Neural crest cell (in vitro differentiated cells): ENCODE measurements around the gene SHMT1. TPM values are rescaled to one million over a fixed set of nuclear protein-coding genes. Genes with fewer than 3 reads are reported as not detected.

Experiments
- DNase-seq: peaks from one replicate; pipeline ENCODE4 v3.0.0; 2021; ENCODE audit warnings: low read depth, mixed read lengths, low spot score
- H3K27ac Mint-ChIP-seq: one replicate; pipeline ENCODE4 v1.8.0; 2021; ENCODE audit warnings: mild to moderate bottlenecking, mixed read lengths; ENCODE audit not compliant: unreplicated experiment
- H3K27me3 Mint-ChIP-seq: 2 replicates; pipeline ENCODE4 v1.8.0; 2021; ENCODE audit warnings: low read depth, mild to moderate bottlenecking, mixed read lengths
- H3K36me3 Mint-ChIP-seq: 2 replicates; pipeline ENCODE4 v1.8.0; 2021; ENCODE audit warnings: low read depth, mild to moderate bottlenecking, mixed read lengths
- H3K4me1 Mint-ChIP-seq: 2 replicates; pipeline ENCODE4 v1.8.0; 2021; ENCODE audit warnings: mixed read lengths
- H3K4me3 Mint-ChIP-seq: one replicate; pipeline ENCODE4 v1.8.0; 2021; ENCODE audit warnings: mild to moderate bottlenecking, mixed read lengths
- H3K9me3 Mint-ChIP-seq: 2 replicates; pipeline ENCODE4 v1.8.0; 2021; ENCODE audit warnings: mixed read lengths
- CTCF ChIP-seq: fragments of 200-600 bp; sonication (generic); conservative IDR thresholded peaks from 2 replicates; pipeline ENCODE4 v1.5.0; 2021; ENCODE audit warnings: antibody characterized with exemption, mild to moderate bottlenecking
- total RNA-seq: library from RNA; stranded (reverse); gene quantifications from 2 replicates; pipeline ENCODE4 v1.2.1, GENCODE V29; 2021

The SHMT1 gene
- total RNA-seq, 1 donor from 2014 or later = 43.9 TPM

GRCh38 chr17:18371455-18371854 lies 8.1 kb upstream of the SHMT1 start:
- Mint-ChIP-seq H3K4me3 (no peak overlapping the region), H3K36me3 (no peaks in the 10 kb centered on the region), H3K9me3 (peaks cover 2% of the 10 kb centered on the region), H3K4me1 (no peaks in the 10 kb centered on the region), H3K27ac (no peak overlapping the region), H3K27me3 (peaks cover 5% of the 10 kb centered on the region)
- DNase-seq = no peak
- no peak for TF ChIP-seq CTCF

- Mint-ChIP-seq H3K4me3 (no peak overlapping the region), H3K9me3 (peaks cover 2% of the 10 kb centered on the region), H3K4me1 (no peaks in the 10 kb centered on the region), H3K27me3 (peaks cover 5% of the 10 kb centered on the region), H3K27ac (no peak overlapping the region), H3K36me3 (no peaks in the 10 kb centered on the region)
- TF ChIP-seq CTCF = no peak
- DNase-seq = no peak
These were observed 7.4 kb upstream of the SHMT1 start for GRCh38 chr17:18370761-18371160.

GRCh38 chr17:18368946-18369345 lies 5.6 kb upstream of the SHMT1 start:
- Mint-ChIP-seq H3K4me1 (no peaks in the 10 kb centered on the region), H3K4me3 (no peak overlapping the region), H3K9me3 (no peaks in the 10 kb centered on the region), H3K27ac (no peak overlapping the region), H3K36me3 (no peaks in the 10 kb centered on the region), H3K27me3 (peaks cover 5% of the 10 kb centered on the region)
- no peak for DNase-seq
- no peak for TF ChIP-seq CTCF

GRCh38 chr17:18364166-18364565 lies 816 bp upstream of the SHMT1 start:
- no peaks in the 10 kb centered on the region for H3K36me3 Mint-ChIP-seq
- H3K4me3 Mint-ChIP-seq = peak overlapping the region; percentile 51

GRCh38 chr17:18362698-18363100 lies 651 bp downstream of the SHMT1 start:
- Mint-ChIP-seq H3K9me3 (no peaks in the 10 kb centered on the region), H3K4me3 (peak overlapping the region; percentile 94), H3K27me3 (no peaks in the 10 kb centered on the region), H3K4me1 (peaks cover 18% of the 10 kb centered on the region), H3K27ac (peak overlapping the region; percentile 90), H3K36me3 (no peaks in the 10 kb centered on the region)
- no peak for TF ChIP-seq CTCF
- DNase-seq = peak; percentile 3

More at GRCh38 chr17:18364166-18364565, 816 bp upstream of the SHMT1 start:
- Mint-ChIP-seq H3K27ac (no peak overlapping the region), H3K9me3 (no peaks in the 10 kb centered on the region), H3K27me3 (no peaks in the 10 kb centered on the region), H3K4me1 (peaks cover 18% of the 10 kb centered on the region)
- TF ChIP-seq CTCF = no peak
- DNase-seq = no peak
